SJCRH30 (cell line): Measurements from ENCODE around the gene FILIP1. TPM values are rescaled to one million over a fixed set of nuclear protein-coding genes. Genes with fewer than 3 reads are reported as not detected.

Experiments
- DNase-seq, 2 experiments: peaks; one replicate each; pipeline ENCODE4 v3.0.0-alpha.2; 2015 to 2020
- H3K27ac ChIP-seq: fragments of 250-450 bp; sonication (Bioruptor Pico); 2 replicates; pipeline ENCODE4 v1.5.1; 2020; ENCODE audit warnings: mild to moderate bottlenecking, moderate library complexity
- H3K27me3 ChIP-seq: fragments of 250-450 bp; sonication (Bioruptor Pico); 2 replicates; pipeline ENCODE4 v1.5.1; 2020; ENCODE audit warnings: mild to moderate bottlenecking, moderate library complexity
- H3K36me3 ChIP-seq: fragments of 250-450 bp; sonication (Bioruptor Pico); 2 replicates; pipeline ENCODE4 v1.5.1; 2020; ENCODE audit warnings: mild to moderate bottlenecking, moderate library complexity
- H3K4me1 ChIP-seq: fragments of 250-450 bp; sonication (Bioruptor Pico); 2 replicates; pipeline ENCODE4 v1.5.1; 2020; ENCODE audit warnings: mild to moderate bottlenecking, moderate library complexity
- H3K4me3 ChIP-seq: fragments of 250-450 bp; sonication (Bioruptor Pico); 2 replicates; pipeline ENCODE4 v1.5.1; 2020; ENCODE audit warnings: mild to moderate bottlenecking, moderate library complexity
- H3K9me3 ChIP-seq: fragments of 250-450 bp; sonication (Bioruptor Pico); replicated peaks from 2 replicates; pipeline ENCODE4 v1.5.1; 2020; ENCODE audit warnings: mild to moderate bottlenecking, moderate library complexity
- total RNA-seq: library from RNA; depleted of rRNA; stranded (reverse); fragments of >200 nt; shearing (Covaris generic); gene quantifications from 2 replicates; pipeline ENCODE4 v1.2.3, GENCODE V29; 2014

FILIP1 gene
- total RNA-seq, 1 experiment from 2014 or later, result 0.08 TPM

GRCh38 chr6:75379536-75379935 lies 114.1 kb downstream of the FILIP1 start:
- Histone ChIP-seq H3K36me3 (no peaks in the 10 kb centered on the region), H3K27ac (no peak overlapping the region), H3K4me1 (peaks cover 6% of the 10 kb centered on the region; the same call in 1 of the 2 replicates), H3K9me3 (no peaks in the 10 kb centered on the region), H3K27me3 (no peaks in the 10 kb centered on the region), H3K4me3 (no peak overlapping the region)
- no peak for DNase-seq

- Histone ChIP-seq H3K27me3 (no peaks in the 10 kb centered on the region), H3K27ac (no peak overlapping the region), H3K36me3 (no peaks in the 10 kb centered on the region), H3K4me3 (no peak overlapping the region), H3K4me1 (peaks cover 6% of the 10 kb centered on the region; the same call in 1 of the 2 replicates), H3K9me3 (no peaks in the 10 kb centered on the region)
- DNase-seq, result no peak
Measured at GRCh38 chr6:75378101-75378500, 115.5 kb downstream of the FILIP1 start.

GRCh38 chr6:75377386-75377785 lies 116.2 kb downstream of the FILIP1 start:
- no peaks in the 10 kb centered on the region for H3K36me3 ChIP-seq
- H3K9me3 ChIP-seq, result no peaks in the 10 kb centered on the region
- H3K4me1 ChIP-seq, result peaks cover under 1% of the 10 kb centered on the region; the same call in 1 of the 2 replicates
- no peak overlapping the region for H3K27ac ChIP-seq
- no peak overlapping the region for H3K4me3 ChIP-seq
- H3K27me3 ChIP-seq, result no peaks in the 10 kb centered on the region
- DNase-seq, result no peak

- H3K9me3 ChIP-seq, result no peaks in the 10 kb centered on the region
- H3K27me3 ChIP-seq, result no peaks in the 10 kb centered on the region
- H3K4me3 ChIP-seq, result no peak overlapping the region
- no peak for DNase-seq
- H3K4me1 ChIP-seq, result no peaks in the 10 kb centered on the region
- no peak overlapping the region for H3K27ac ChIP-seq
- no peaks in the 10 kb centered on the region for H3K36me3 ChIP-seq
Measured at GRCh38 chr6:75376347-75377024, 117.1 kb downstream of the FILIP1 start.

- Histone ChIP-seq H3K27me3 (no peaks in the 10 kb centered on the region), H3K27ac (no peak overlapping the region), H3K9me3 (no peaks in the 10 kb centered on the region), H3K4me1 (no peaks in the 10 kb centered on the region), H3K4me3 (no peak overlapping the region), H3K36me3 (no peaks in the 10 kb centered on the region)
- DNase-seq, result no peak
Measured at GRCh38 chr6:75374961-75375400, 118.6 kb downstream of the FILIP1 start.

DNA sequence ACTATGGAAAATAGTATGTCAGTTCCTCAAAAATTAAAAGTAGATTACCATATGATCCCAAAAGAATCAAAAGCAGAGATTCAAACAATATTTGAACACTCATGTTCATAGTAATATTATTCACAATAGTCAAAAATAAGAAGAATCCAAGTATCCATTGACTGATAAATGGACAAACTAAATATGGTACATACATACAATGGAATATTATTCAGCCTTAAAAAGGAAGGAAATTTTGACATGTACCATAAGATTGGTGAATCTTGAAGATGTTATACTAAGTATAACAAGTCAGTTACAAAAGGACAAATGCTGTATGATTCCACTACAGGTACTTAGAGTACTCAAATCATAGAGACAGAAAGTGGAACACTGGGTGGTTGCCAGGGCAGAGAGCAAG lies 120.7 kb downstream of the FILIP1 start:
- Histone ChIP-seq H3K4me3 (no peak overlapping the region), H3K9me3 (no peaks in the 10 kb centered on the region), H3K27me3 (no peaks in the 10 kb centered on the region), H3K36me3 (no peaks in the 10 kb centered on the region), H3K27ac (no peak overlapping the region), H3K4me1 (no peaks in the 10 kb centered on the region)
- no peak for DNase-seq

DNA sequence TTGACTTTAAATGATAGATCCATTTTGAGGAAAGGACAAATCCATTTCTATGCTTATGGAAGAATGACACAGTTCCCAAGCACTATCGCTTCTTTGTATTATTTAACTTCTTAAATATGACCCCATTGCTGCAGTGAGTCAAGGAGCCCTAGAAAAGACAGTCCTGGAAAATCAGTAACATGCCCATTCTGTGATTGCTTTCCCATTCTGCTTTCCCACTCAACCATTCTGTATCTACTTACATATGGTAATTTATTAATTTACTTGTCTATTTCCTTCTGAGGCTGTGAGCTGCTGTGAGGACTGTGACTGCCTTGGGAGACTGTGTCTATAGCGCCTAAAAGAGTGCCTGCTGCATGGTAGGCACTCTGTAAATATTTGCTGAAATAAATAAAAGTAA lies 123.6 kb downstream of the FILIP1 start:
- DNase-seq, result no peak
- no peaks in the 10 kb centered on the region for H3K27me3 ChIP-seq
- H3K4me1 ChIP-seq, result no peaks in the 10 kb centered on the region
- no peak overlapping the region for H3K27ac ChIP-seq
- no peak overlapping the region for H3K4me3 ChIP-seq
- H3K9me3 ChIP-seq, result no peaks in the 10 kb centered on the region
- no peaks in the 10 kb centered on the region for H3K36me3 ChIP-seq

GRCh38 chr6:75368864-75369402 lies 124.7 kb downstream of the FILIP1 start:
- no peak for DNase-seq
- Histone ChIP-seq H3K4me1 (no peaks in the 10 kb centered on the region), H3K27ac (no peak overlapping the region)

GRCh38 chr6:75368151-75368779 lies 125.3 kb downstream of the FILIP1 start:
- Histone ChIP-seq H3K4me3 (no peak overlapping the region), H3K4me1 (no peaks in the 10 kb centered on the region), H3K36me3 (no peaks in the 10 kb centered on the region), H3K9me3 (no peaks in the 10 kb centered on the region), H3K27me3 (no peaks in the 10 kb centered on the region), H3K27ac (no peak overlapping the region)
- peak in 1 of 2 experiments; percentile 40 for DNase-seq

More at GRCh38 chr6:75368864-75369402, 124.7 kb downstream of the FILIP1 start:
- Histone ChIP-seq H3K36me3 (no peaks in the 10 kb centered on the region), H3K27me3 (no peaks in the 10 kb centered on the region), H3K9me3 (no peaks in the 10 kb centered on the region), H3K4me3 (no peak overlapping the region)

DNA sequence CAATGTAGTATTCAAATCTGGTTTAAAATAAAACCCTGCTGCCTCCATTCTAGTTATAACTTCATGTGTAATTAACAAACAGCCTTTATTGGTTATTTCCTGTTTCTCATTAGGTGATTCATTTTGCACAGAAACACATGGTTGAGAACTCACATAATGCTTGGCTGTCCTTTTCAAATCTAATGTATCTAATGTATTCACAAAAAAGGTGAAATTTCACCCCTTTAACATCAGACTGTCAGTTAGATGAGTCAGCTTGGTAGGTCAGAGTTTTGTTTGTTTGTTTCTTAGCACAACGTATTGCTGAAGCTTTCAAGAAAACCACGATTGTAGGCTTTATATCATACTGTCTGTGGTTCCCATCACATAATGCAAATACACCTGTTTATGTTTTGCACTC lies 130.3 kb downstream of the FILIP1 start:
- Histone ChIP-seq H3K27me3 (no peaks in the 10 kb centered on the region), H3K36me3 (no peaks in the 10 kb centered on the region), H3K4me1 (no peaks in the 10 kb centered on the region), H3K27ac (no peak overlapping the region), H3K9me3 (no peaks in the 10 kb centered on the region), H3K4me3 (no peak overlapping the region)
- DNase-seq, result no peak

GRCh38 chr6:75353644-75354043 lies 140.0 kb downstream of the FILIP1 start:
- H3K4me1 ChIP-seq, result no peaks in the 10 kb centered on the region
- H3K36me3 ChIP-seq, result no peaks in the 10 kb centered on the region
- no peak overlapping the region for H3K27ac ChIP-seq
- DNase-seq, result no peak
- no peaks in the 10 kb centered on the region for H3K27me3 ChIP-seq
- H3K9me3 ChIP-seq, result no peaks in the 10 kb centered on the region
- H3K4me3 ChIP-seq, result no peak overlapping the region

DNA sequence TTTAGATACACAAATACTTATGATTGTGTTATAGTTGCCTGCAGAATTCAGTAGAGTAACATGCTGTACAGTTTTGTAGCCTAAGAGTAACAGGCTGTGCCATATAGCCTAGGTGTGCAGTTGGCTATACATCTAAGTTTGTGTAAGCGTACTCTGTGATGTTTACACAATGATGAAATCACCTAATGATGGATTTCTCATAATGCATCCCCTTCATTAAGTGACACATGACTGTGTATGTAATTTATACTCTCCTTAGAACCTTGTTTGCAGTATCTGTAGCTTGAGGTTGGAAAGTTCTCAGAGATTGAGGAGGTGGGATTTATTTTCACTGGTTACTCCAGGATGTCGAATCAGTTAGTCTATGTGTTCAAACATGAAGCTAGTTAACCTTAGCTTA lies 142.0 kb downstream of the FILIP1 start:
- no peaks in the 10 kb centered on the region for H3K27me3 ChIP-seq
- H3K4me1 ChIP-seq, result no peaks in the 10 kb centered on the region
- DNase-seq, result no peak
- no peaks in the 10 kb centered on the region for H3K9me3 ChIP-seq
- H3K36me3 ChIP-seq, result no peaks in the 10 kb centered on the region
- H3K4me3 ChIP-seq, result no peak overlapping the region
- H3K27ac ChIP-seq, result no peak overlapping the region

- H3K4me3 ChIP-seq, result no peak overlapping the region
- H3K9me3 ChIP-seq, result no peaks in the 10 kb centered on the region
- no peaks in the 10 kb centered on the region for H3K36me3 ChIP-seq
- peaks cover under 1% of the 10 kb centered on the region; the same call in 1 of the 2 replicates for H3K4me1 ChIP-seq
- no peak overlapping the region for H3K27ac ChIP-seq
- H3K27me3 ChIP-seq, result no peaks in the 10 kb centered on the region
- DNase-seq, result no peak
Measured at GRCh38 chr6:75350808-75351207, 142.8 kb downstream of the FILIP1 start.

DNA sequence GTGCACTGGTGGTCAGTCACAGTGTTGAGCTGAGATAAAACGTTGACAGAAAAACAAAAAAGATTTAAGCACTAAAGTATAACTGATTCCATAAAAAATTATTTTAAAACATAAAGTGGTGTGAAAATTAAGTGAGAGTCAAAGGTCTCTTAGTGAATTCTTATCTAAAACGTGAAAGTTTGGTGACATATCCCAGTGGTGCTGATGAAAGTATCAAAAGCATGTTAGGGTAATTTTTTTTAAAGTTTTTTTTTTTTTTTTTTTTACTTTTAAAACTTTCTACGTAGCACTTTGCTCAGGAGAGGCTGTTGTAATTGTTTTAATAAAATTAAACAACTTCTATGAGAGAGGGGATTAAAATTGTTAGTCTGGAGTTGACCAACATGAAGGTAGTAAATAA lies 143.4 kb downstream of the FILIP1 start:
- no peaks in the 10 kb centered on the region for H3K27me3 ChIP-seq
- peaks cover 5% of the 10 kb centered on the region; the same call in 1 of the 2 replicates for H3K4me1 ChIP-seq
- no peaks in the 10 kb centered on the region for H3K36me3 ChIP-seq
- no peak overlapping the region for H3K4me3 ChIP-seq
- H3K9me3 ChIP-seq, result no peaks in the 10 kb centered on the region
- H3K27ac ChIP-seq, result no peak overlapping the region
- no peak for DNase-seq

DNA sequence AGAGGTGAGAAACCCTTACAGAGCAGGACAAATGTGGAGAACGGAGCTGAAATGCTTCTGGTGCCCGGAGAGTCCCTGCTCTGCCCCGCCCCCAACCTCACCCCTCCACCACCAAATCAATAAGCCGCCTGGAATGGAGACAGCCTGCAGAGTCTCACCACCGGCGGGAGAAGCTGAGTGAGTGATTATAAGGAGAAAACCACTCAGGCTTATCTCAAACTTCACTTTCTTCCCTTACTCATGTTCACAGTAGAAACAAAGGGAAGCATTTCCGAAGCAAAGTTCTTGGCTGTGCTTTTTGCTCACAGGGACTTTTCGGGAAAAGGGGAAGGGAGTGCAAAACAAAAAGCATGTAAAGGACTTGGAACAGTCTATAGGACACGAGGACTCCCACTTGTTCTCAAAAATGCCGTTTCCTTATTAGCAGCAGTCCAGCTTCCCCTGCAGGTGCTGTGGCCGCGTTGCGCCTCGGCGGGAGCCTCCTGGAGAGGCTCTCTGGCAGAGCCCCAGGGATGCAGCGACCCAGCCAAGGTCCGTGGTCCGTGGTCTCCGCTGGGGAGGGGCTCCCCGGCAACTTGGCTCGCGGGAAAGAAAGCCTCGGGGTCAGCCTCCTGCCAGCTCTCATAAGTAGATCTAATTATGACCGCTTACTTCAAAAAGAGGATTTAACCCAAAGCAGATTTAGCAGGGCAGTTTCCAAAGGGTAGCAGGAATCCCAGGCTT lies 144.2 kb downstream of the FILIP1 start:
- H3K27me3 ChIP-seq, result no peaks in the 10 kb centered on the region
- peaks cover 5% of the 10 kb centered on the region; the same call in 1 of the 2 replicates for H3K4me1 ChIP-seq
- H3K36me3 ChIP-seq, result no peaks in the 10 kb centered on the region
- no peak for DNase-seq
- no peak overlapping the region for H3K4me3 ChIP-seq
- no peaks in the 10 kb centered on the region for H3K9me3 ChIP-seq
- no peak overlapping the region for H3K27ac ChIP-seq
